NOMO-1 treated with dmso at 0.1 percent for 144 hours (cell line): ENCODE measurements around the gene DCTD.

ENCODE experiments used
- DNase-seq: peaks from one replicate; lab custom pipeline; 2025; ENCODE audit not compliant: unreplicated experiment; lab: John Stamatoyannopoulos, UW

DCTD gene

GRCh38 chr4:182874304-182874751, 42.9 kb downstream of the DCTD start:
- no peak for DNase-seq

GRCh38 chr4:182873726-182874125, 43.5 kb downstream of the DCTD start:
- no peak for DNase-seq

GRCh38 chr4:182873289-182873688, 43.9 kb downstream of the DCTD start:
- no peak for DNase-seq

- no peak for DNase-seq
Observed at GRCh38 chr4:182872886-182873285, 44.3 kb downstream of the DCTD start.

- DNase-seq, result no peak
Observed at GRCh38 chr4:182871616-182872015, 45.6 kb downstream of the DCTD start.

- DNase-seq, result no peak
Observed at GRCh38 chr4:182869697-182870096, 47.5 kb downstream of the DCTD start.

GRCh38 chr4:182866746-182867145, 50.4 kb downstream of the DCTD start:
- no peak for DNase-seq

- no peak for DNase-seq
Observed at GRCh38 chr4:182863501-182863900, 53.7 kb downstream of the DCTD start.

- no peak for DNase-seq
Observed at GRCh38 chr4:182862921-182863320, 54.3 kb downstream of the DCTD start.

- no peak for DNase-seq
Observed at GRCh38 chr4:182862141-182862875, 54.9 kb downstream of the DCTD start.

GRCh38 chr4:182861346-182861745, 55.8 kb downstream of the DCTD start:
- DNase-seq, result no peak

GRCh38 chr4:182859730-182860129, 57.5 kb downstream of the DCTD start:
- DNase-seq, result no peak

- no peak for DNase-seq
Observed at GRCh38 chr4:182858711-182859110, 58.5 kb downstream of the DCTD start.

- DNase-seq, result no peak
Observed at GRCh38 chr4:182856862-182857261, 60.3 kb downstream of the DCTD start.

- DNase-seq, result no peak
Observed at GRCh38 chr4:182855877-182856276, 61.3 kb downstream of the DCTD start.

GRCh38 chr4:182855312-182855711, 61.9 kb downstream of the DCTD start:
- DNase-seq, result no peak

- no peak for DNase-seq
Observed at GRCh38 chr4:182854466-182854865, 62.7 kb downstream of the DCTD start.

- DNase-seq, result no peak
Observed at GRCh38 chr4:182853731-182854330, 63.4 kb downstream of the DCTD start.

- no peak for DNase-seq
Observed at GRCh38 chr4:182848685-182849084, 68.5 kb downstream of the DCTD start.

GRCh38 chr4:182847576-182848450, 69.4 kb downstream of the DCTD start:
- DNase-seq, result no peak

GRCh38 chr4:182846036-182846435, 71.2 kb downstream of the DCTD start:
- DNase-seq, result no peak

GRCh38 chr4:182845618-182846017, 71.6 kb downstream of the DCTD start:
- no peak for DNase-seq
